ENCODE measurements around the gene SCUBE1. TPM values are rescaled to one million over a fixed set of nuclear protein-coding genes. Genes with fewer than 3 reads are reported as not detected.
A peak's percentile ranks its signal among the peaks of the same experiment; 100 is the strongest.

Gene SCUBE1
- total RNA-seq, 1 donor from 2014 or later = 2.9 TPM

- Histone ChIP-seq H3K4me1 (peaks cover 0 to 42% of the 10 kb centered on the region in 2 donors), H3K9me3 (no peaks in the 10 kb centered on the region), H3K36me3 (no peaks in the 10 kb centered on the region), H3K27ac (peak overlapping the region in 1 of 2 donors; percentile 25), H3K4me3 (no peak overlapping the region), H3K27me3 (no peaks in the 10 kb centered on the region)
- peak in 1 of 2 donors; percentile 75 for DNase-seq (ENCODE audit: low spot score in 2 of 2)
- intact Hi-C loops (cut with DNase I) = no loop called here
- TF ChIP-seq, protein P1, sequence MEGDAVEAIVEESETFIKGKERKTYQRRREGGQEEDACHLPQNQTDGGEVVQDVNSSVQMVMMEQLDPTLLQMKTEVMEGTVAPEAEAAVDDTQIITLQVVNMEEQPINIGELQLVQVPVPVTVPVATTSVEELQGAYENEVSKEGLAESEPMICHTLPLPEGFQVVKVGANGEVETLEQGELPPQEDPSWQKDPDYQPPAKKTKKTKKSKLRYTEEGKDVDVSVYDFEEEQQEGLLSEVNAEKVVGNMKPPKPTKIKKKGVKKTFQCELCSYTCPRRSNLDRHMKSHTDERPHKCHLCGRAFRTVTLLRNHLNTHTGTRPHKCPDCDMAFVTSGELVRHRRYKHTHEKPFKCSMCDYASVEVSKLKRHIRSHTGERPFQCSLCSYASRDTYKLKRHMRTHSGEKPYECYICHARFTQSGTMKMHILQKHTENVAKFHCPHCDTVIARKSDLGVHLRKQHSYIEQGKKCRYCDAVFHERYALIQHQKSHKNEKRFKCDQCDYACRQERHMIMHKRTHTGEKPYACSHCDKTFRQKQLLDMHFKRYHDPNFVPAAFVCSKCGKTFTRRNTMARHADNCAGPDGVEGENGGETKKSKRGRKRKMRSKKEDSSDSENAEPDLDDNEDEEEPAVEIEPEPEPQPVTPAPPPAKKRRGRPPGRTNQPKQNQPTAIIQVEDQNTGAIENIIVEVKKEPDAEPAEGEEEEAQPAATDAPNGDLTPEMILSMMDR (IDR thresholded peaks at IDR 0.05) = no peak
Measured at GRCh38 chr22:43300891-43301676, 42.1 kb downstream of the SCUBE1 start.

DNA sequence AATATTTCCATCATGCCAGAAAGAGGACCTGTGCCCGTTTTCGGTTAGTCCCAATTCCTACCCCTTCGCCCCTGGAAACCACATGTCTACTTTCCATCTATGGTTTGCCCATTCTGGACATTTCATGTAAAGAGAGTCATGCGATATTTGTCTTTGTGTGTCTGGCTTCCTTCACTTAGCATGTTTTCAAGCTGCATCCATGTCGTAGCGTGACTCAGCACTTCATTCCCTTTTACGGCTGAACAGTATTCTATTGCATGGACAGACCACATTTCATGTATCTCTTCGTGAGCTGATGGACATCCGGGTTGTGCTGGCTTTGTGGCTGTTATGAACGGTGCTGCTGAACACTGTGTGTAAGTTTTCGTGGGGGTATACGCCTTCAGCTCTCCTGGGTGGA is 43.4 kb downstream of the SCUBE1 start:
- no peak overlapping the region for H3K4me3 ChIP-seq
- H3K9me3 ChIP-seq = no peaks in the 10 kb centered on the region
- peaks cover 0 to 41% of the 10 kb centered on the region in 2 donors for H3K4me1 ChIP-seq
- H3K36me3 ChIP-seq = no peaks in the 10 kb centered on the region
- no peak overlapping the region for H3K27ac ChIP-seq
- DNase-seq (ENCODE audit: low spot score in 2 of 2) = no peak
- no peaks in the 10 kb centered on the region for H3K27me3 ChIP-seq
- intact Hi-C loops (cut with DNase I) = no loop called here
- TF ChIP-seq, protein P1 (IDR thresholded peaks at IDR 0.05) = no peak

DNA sequence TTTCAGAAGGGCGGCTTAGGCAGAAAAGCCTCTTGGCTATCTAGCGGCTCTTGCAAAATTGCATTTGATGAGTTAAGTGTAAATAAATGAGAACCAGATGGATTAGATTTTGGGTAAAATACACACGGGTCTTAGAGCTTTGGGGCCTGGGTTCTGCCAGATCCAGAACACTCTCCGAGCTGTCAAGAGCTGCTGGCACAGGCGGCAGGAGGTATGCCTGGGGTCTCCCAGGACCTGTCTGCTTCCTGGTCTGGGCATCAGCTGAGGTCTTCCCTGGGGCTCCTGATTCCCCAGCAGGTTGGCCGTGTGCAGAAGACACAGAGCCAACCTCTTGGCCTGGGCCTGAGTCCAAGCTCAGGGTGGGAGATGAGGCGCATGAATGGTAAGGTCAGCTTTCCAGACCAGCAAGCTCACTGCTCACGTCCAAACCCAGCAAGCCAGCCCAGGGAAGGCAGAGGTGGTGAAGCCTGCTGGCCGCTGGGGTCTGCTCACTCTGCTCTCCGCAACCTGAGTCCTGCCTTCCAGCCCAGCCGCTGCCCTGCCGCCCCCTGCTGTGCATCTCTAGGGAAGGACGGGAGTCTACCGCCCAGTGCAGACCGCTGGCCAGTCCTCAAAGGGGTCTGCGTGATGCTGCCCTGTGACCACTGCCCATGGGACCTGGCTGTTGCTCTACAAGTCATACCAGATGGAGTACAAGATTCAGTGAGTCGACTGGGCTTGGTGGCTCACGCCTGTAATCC is 44.9 kb downstream of the SCUBE1 start:
- Histone ChIP-seq H3K27me3 (no peaks in the 10 kb centered on the region), H3K36me3 (no peaks in the 10 kb centered on the region), H3K4me3 (no peak overlapping the region), H3K27ac (peak overlapping the region in 1 of 2 donors; percentile 65), H3K9me3 (no peaks in the 10 kb centered on the region), H3K4me1 (peaks cover 0 to 41% of the 10 kb centered on the region in 2 donors)
- TF ChIP-seq, protein P1 (IDR thresholded peaks at IDR 0.05) = no peak
- DNase-seq (ENCODE audit: low spot score in 2 of 2) = no peak
- intact Hi-C loops (cut with DNase I) = no loop called here

DNA sequence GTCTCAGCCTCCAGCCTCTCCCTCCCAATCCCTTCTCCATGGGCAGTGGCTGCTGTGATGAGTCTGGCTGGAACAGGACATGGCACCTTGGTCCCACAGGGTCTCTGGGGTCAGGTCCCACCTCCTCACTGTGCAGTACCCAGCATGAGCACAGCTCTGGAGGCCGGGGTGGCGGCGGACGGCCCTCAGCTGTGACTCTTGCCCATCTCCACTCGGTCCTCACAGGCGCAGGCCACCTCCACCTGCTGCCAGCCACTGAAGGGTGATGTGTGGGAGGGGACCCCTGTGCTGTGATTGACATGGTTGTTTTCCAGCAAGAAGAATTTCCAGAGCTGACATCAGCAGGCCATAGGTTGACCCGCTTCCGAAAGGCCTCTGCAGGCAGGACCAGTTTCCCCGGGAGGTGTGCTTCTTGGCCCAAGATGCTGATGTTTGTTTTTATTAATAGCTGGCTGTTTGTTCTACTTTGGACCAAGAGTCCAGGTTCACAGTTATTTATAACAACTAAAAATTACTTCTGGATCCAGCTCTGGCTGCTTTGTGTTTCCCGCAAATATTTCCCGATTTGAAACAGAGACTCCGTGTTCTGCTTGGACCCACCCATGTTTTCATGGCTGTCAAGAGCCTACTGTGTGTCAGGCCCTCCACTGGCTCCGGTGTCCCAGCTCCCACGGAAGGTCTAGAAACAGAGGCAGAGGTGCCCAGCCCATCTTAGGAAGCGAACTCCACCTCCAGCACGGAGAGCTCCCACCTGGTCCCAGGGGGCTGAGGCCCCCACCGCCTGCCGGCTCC is 45.7 kb downstream of the SCUBE1 start:
- Histone ChIP-seq H3K4me1 (peaks cover 0 to 41% of the 10 kb centered on the region in 2 donors), H3K4me3 (no peak overlapping the region), H3K27ac (peak overlapping the region in 1 of 2 donors; percentile 65), H3K27me3 (no peaks in the 10 kb centered on the region), H3K36me3 (no peaks in the 10 kb centered on the region), H3K9me3 (no peaks in the 10 kb centered on the region)
- DNase-seq (ENCODE audit: low spot score in 2 of 2) = no peak
- intact Hi-C loops (cut with DNase I) = no loop called here
- TF ChIP-seq, protein P1 (IDR thresholded peaks at IDR 0.05) = no peak

- DNase-seq (ENCODE audit: low spot score in 2 of 2) = no peak
- Histone ChIP-seq H3K4me1 (peaks cover 0 to 39% of the 10 kb centered on the region in 2 donors), H3K27me3 (no peaks in the 10 kb centered on the region), H3K9me3 (no peaks in the 10 kb centered on the region), H3K27ac (peak overlapping the region in 1 of 2 donors; percentile 65), H3K4me3 (no peak overlapping the region), H3K36me3 (no peaks in the 10 kb centered on the region)
- TF ChIP-seq, protein P1 (IDR thresholded peaks at IDR 0.05) = no peak
- intact Hi-C loops (cut with DNase I) = no loop called here
Measured at GRCh38 chr22:43296276-43296902, 46.8 kb downstream of the SCUBE1 start.
